ENCODE results near the gene TNP1.
A peak's percentile ranks its signal among the peaks of the same experiment; 100 is the strongest.

TNP1 gene

GRCh38 chr2:216877085-216877484, 17.2 kb upstream of the TNP1 start:
- no peak overlapping the region for H2AFZ ChIP-seq (ENCODE audit: low read depth, low read length)
- no peaks in the 10 kb centered on the region for H4K20me1 ChIP-seq (ENCODE audit: insufficient read depth, low read length)
- no peak for DNase-seq
- no peak overlapping the region for H3K4me3 ChIP-seq (ENCODE audit: low read depth in 1 of 2, low read length in 2 of 2)
- no peak overlapping the region for H3K27ac ChIP-seq (ENCODE audit: low read length)
- H3K36me3 ChIP-seq (ENCODE audit: insufficient read depth, low read length) = no peaks in the 10 kb centered on the region
- H3K9me3 ChIP-seq (ENCODE audit: insufficient read depth, low read length, severe bottlenecking) = no peaks in the 10 kb centered on the region
- no peak overlapping the region for H3K9ac ChIP-seq (ENCODE audit: low read depth, low read length)
- TF ChIP-seq CTCF (IDR thresholded peaks at IDR 0.05; ENCODE audit: borderline replicate concordance, extremely low read depth, low read length, poor library complexity, severe bottlenecking) (peak; percentile 23), EZH2 (IDR thresholded peaks at IDR 0.05; ENCODE audit: borderline replicate concordance, low read depth, low read length, severe bottlenecking) (no peak)
- H3K4me1 ChIP-seq (ENCODE audit: insufficient read depth, low read length) = peaks cover 36% of the 10 kb centered on the region
- no peaks in the 10 kb centered on the region for H3K27me3 ChIP-seq (ENCODE audit: insufficient read depth, low read length, poor library complexity)
- no peak overlapping the region for H3K4me2 ChIP-seq (ENCODE audit: insufficient read depth, low read length)
- H3K79me2 ChIP-seq (ENCODE audit: insufficient read depth, low read length) = no peaks in the 10 kb centered on the region
- no peak for ATAC-seq (ENCODE audit: insufficient read depth, low read depth)

GRCh38 chr2:216875862-216876261, 16.0 kb upstream of the TNP1 start:
- no peak overlapping the region for H3K4me3 ChIP-seq (ENCODE audit: low read depth in 1 of 2, low read length in 2 of 2)
- no peaks in the 10 kb centered on the region for H3K79me2 ChIP-seq (ENCODE audit: insufficient read depth, low read length)

GRCh38 chr2:216873573-216873972, 13.7 kb upstream of the TNP1 start:
- Histone ChIP-seq H3K9ac (ENCODE audit: low read depth, low read length) (no peak overlapping the region), H3K27me3 (ENCODE audit: insufficient read depth, low read length, poor library complexity) (no peaks in the 10 kb centered on the region), H3K9me3 (ENCODE audit: insufficient read depth, low read length, severe bottlenecking) (no peaks in the 10 kb centered on the region), H3K4me1 (ENCODE audit: insufficient read depth, low read length) (peaks cover 4% of the 10 kb centered on the region), H3K36me3 (ENCODE audit: insufficient read depth, low read length) (no peaks in the 10 kb centered on the region), H3K79me2 (ENCODE audit: insufficient read depth, low read length) (no peaks in the 10 kb centered on the region), H3K27ac (ENCODE audit: low read length) (no peak overlapping the region), H3K4me2 (ENCODE audit: insufficient read depth, low read length) (no peak overlapping the region), H3K4me3 (ENCODE audit: low read depth in 1 of 2, low read length in 2 of 2) (no peak overlapping the region), H4K20me1 (ENCODE audit: insufficient read depth, low read length) (no peaks in the 10 kb centered on the region), H2AFZ (ENCODE audit: low read depth, low read length) (no peak overlapping the region)
- ATAC-seq (ENCODE audit: insufficient read depth, low read depth) (no peak), DNase-seq (no peak)
- TF ChIP-seq EZH2 (IDR thresholded peaks at IDR 0.05; ENCODE audit: borderline replicate concordance, low read depth, low read length, severe bottlenecking) (no peak), CTCF (IDR thresholded peaks at IDR 0.05; ENCODE audit: borderline replicate concordance, extremely low read depth, low read length, poor library complexity, severe bottlenecking) (no peak)

More at GRCh38 chr2:216875862-216876261, 16.0 kb upstream of the TNP1 start:
- ATAC-seq (ENCODE audit: insufficient read depth, low read depth) (no peak), DNase-seq (no peak)
- H3K9ac ChIP-seq (ENCODE audit: low read depth, low read length) = no peak overlapping the region
- H3K27ac ChIP-seq (ENCODE audit: low read length) = no peak overlapping the region
- no peaks in the 10 kb centered on the region for H3K9me3 ChIP-seq (ENCODE audit: insufficient read depth, low read length, severe bottlenecking)
- no peaks in the 10 kb centered on the region for H3K36me3 ChIP-seq (ENCODE audit: insufficient read depth, low read length)
- H2AFZ ChIP-seq (ENCODE audit: low read depth, low read length) = no peak overlapping the region
- H3K27me3 ChIP-seq (ENCODE audit: insufficient read depth, low read length, poor library complexity) = no peaks in the 10 kb centered on the region
- H3K4me2 ChIP-seq (ENCODE audit: insufficient read depth, low read length) = no peak overlapping the region
- no peaks in the 10 kb centered on the region for H4K20me1 ChIP-seq (ENCODE audit: insufficient read depth, low read length)
- H3K4me1 ChIP-seq (ENCODE audit: insufficient read depth, low read length) = peaks cover 27% of the 10 kb centered on the region
- TF ChIP-seq CTCF (IDR thresholded peaks at IDR 0.05; ENCODE audit: borderline replicate concordance, extremely low read depth, low read length, poor library complexity, severe bottlenecking) (no peak), EZH2 (IDR thresholded peaks at IDR 0.05; ENCODE audit: borderline replicate concordance, low read depth, low read length, severe bottlenecking) (no peak)

GRCh38 chr2:216872624-216873023, 12.8 kb upstream of the TNP1 start:
- H3K79me2 ChIP-seq (ENCODE audit: insufficient read depth, low read length) = no peaks in the 10 kb centered on the region
- H3K4me3 ChIP-seq (ENCODE audit: low read depth in 1 of 2, low read length in 2 of 2) = no peak overlapping the region
- H4K20me1 ChIP-seq (ENCODE audit: insufficient read depth, low read length) = no peaks in the 10 kb centered on the region
- no peak overlapping the region for H3K27ac ChIP-seq (ENCODE audit: low read length)
- H3K9me3 ChIP-seq (ENCODE audit: insufficient read depth, low read length, severe bottlenecking) = no peaks in the 10 kb centered on the region
- H3K36me3 ChIP-seq (ENCODE audit: insufficient read depth, low read length) = no peaks in the 10 kb centered on the region
- H2AFZ ChIP-seq (ENCODE audit: low read depth, low read length) = no peak overlapping the region
- no peaks in the 10 kb centered on the region for H3K27me3 ChIP-seq (ENCODE audit: insufficient read depth, low read length, poor library complexity)
- no peak for TF ChIP-seq CTCF (IDR thresholded peaks at IDR 0.05; ENCODE audit: borderline replicate concordance, extremely low read depth, low read length, poor library complexity, severe bottlenecking)
- TF ChIP-seq EZH2 (IDR thresholded peaks at IDR 0.05; ENCODE audit: borderline replicate concordance, low read depth, low read length, severe bottlenecking) = no peak
- H3K4me1 ChIP-seq (ENCODE audit: insufficient read depth, low read length) = no peaks in the 10 kb centered on the region
- DNase-seq (no peak), ATAC-seq (ENCODE audit: insufficient read depth, low read depth) (no peak)
- H3K9ac ChIP-seq (ENCODE audit: low read depth, low read length) = no peak overlapping the region
- no peak overlapping the region for H3K4me2 ChIP-seq (ENCODE audit: insufficient read depth, low read length)
